H9 (cell line): ENCODE data around the gene DMTF1. TPM values are rescaled to one million over a fixed set of nuclear protein-coding genes. Genes with fewer than 3 reads are reported as not detected.

Experiments
- DNase-seq: peaks from one replicate; pipeline ENCODE4 v3.0.0-alpha.2; 2017
- H2AFZ ChIP-seq: one replicate; pipeline ENCODE4 v1.6.1; 2013; ENCODE audit warnings: mild to moderate bottlenecking, low read length, control low read depth, moderate library complexity
- H2AK5ac ChIP-seq: 2 replicates; pipeline ENCODE4 v1.6.1; 2013; ENCODE audit warnings: low read length, control low read depth, mixed read lengths; ENCODE audit not compliant: insufficient read length
- H2BK120ac ChIP-seq: one replicate; pipeline ENCODE4 v1.6.1; 2013; ENCODE audit warnings: low read depth, mild to moderate bottlenecking, low read length, control low read depth, inconsistent platforms; ENCODE audit not compliant: poor library complexity, severe bottlenecking
- H2BK12ac ChIP-seq: 2 replicates; pipeline ENCODE4 v1.6.1; 2013; ENCODE audit warnings: low read length, control low read depth, mixed read lengths, low read depth; ENCODE audit not compliant: insufficient read length
- H2BK15ac ChIP-seq: 2 replicates; pipeline ENCODE4 v1.6.1; 2013; ENCODE audit warnings: low read depth, low read length, control low read depth
- H2BK20ac ChIP-seq: one replicate; pipeline ENCODE4 v1.6.1; 2013; ENCODE audit warnings: low read depth, mild to moderate bottlenecking, low read length, control low read depth, inconsistent platforms; ENCODE audit not compliant: poor library complexity, severe bottlenecking
- H2BK5ac ChIP-seq: 2 replicates; pipeline ENCODE4 v1.6.1; 2013; ENCODE audit warnings: low read length, control low read depth, mixed read lengths; ENCODE audit not compliant: insufficient read length
- H3K14ac ChIP-seq: 2 replicates; pipeline ENCODE4 v1.6.1; 2013; ENCODE audit warnings: low read length, control low read depth; ENCODE audit not compliant: insufficient read depth
- H3K18ac ChIP-seq: 2 replicates; pipeline ENCODE4 v1.6.1; 2013; ENCODE audit warnings: low read depth, mild to moderate bottlenecking, mixed read lengths, low read length, control low read depth; ENCODE audit not compliant: insufficient read length
- H3K23ac ChIP-seq: 2 replicates; pipeline ENCODE4 v1.6.1; 2013; ENCODE audit warnings: low read length, control low read depth, mixed read lengths, low read depth; ENCODE audit not compliant: insufficient read length
- H3K23me2 ChIP-seq: 2 replicates; pipeline ENCODE4 v1.6.1; 2013; ENCODE audit warnings: low read depth, mild to moderate bottlenecking, mixed read lengths, low read length, control low read depth; ENCODE audit not compliant: insufficient read length, poor library complexity, severe bottlenecking
- H3K27ac ChIP-seq: 2 replicates; pipeline ENCODE4 v1.5.1; 2013; ENCODE audit warnings: low read length, control low read depth, mixed read lengths, low read depth; ENCODE audit not compliant: insufficient read length
- H3K27me3 ChIP-seq: 2 replicates; pipeline ENCODE4 v1.6.1; 2013; ENCODE audit warnings: low read length, control low read depth, inconsistent platforms; ENCODE audit not compliant: insufficient read depth
- H3K4ac ChIP-seq: 2 replicates; pipeline ENCODE4 v1.6.1; 2013; ENCODE audit warnings: low read depth, mild to moderate bottlenecking, control low read depth, inconsistent platforms, low read length, moderate library complexity
- H3K4me1 ChIP-seq: 2 replicates; pipeline ENCODE4 v1.6.1; 2013; ENCODE audit warnings: low read length, control low read depth, inconsistent platforms; ENCODE audit not compliant: insufficient read depth
- H3K4me2 ChIP-seq: 2 replicates; pipeline ENCODE4 v1.6.1; 2013; ENCODE audit warnings: low read length, control low read depth, mixed read lengths; ENCODE audit not compliant: insufficient read length, insufficient read depth
- H3K56ac ChIP-seq: 2 replicates; pipeline ENCODE4 v1.6.1; 2013; ENCODE audit warnings: low read depth, mild to moderate bottlenecking, mixed read lengths, low read length, control low read depth; ENCODE audit not compliant: insufficient read length
- H3K79me1 ChIP-seq: 2 replicates; pipeline ENCODE4 v1.6.1; 2013; ENCODE audit warnings: low read depth, mild to moderate bottlenecking, moderate library complexity, low read length, control low read depth, inconsistent platforms; ENCODE audit not compliant: insufficient read depth, poor library complexity, severe bottlenecking
- H3K79me2 ChIP-seq: 2 replicates; pipeline ENCODE4 v1.6.1; 2013; ENCODE audit warnings: low read length, control low read depth, inconsistent platforms; ENCODE audit not compliant: insufficient read depth
- H3K9ac ChIP-seq: 2 replicates; pipeline ENCODE4 v1.6.1; 2013; ENCODE audit warnings: low read length, control low read depth, mixed read lengths; ENCODE audit not compliant: insufficient read length; ENCODE audit errors: extremely low read depth
- H3K9me3 ChIP-seq: one replicate; pipeline ENCODE4 v1.6.1; 2013; ENCODE audit warnings: low read depth, low read length, inconsistent platforms; ENCODE audit not compliant: control insufficient read depth
- H3T11ph ChIP-seq: one replicate; pipeline ENCODE4 v1.6.1; 2013; ENCODE audit warnings: mild to moderate bottlenecking, low read length, control low read depth, inconsistent platforms
- H4K20me1 ChIP-seq: one replicate; pipeline ENCODE4 v1.6.1; 2013; ENCODE audit not compliant: control insufficient read depth, insufficient read length, insufficient read depth
- H4K5ac ChIP-seq: 2 replicates; pipeline ENCODE4 v1.6.1; 2013; ENCODE audit warnings: low read depth, mild to moderate bottlenecking, mixed read lengths, low read length, control low read depth; ENCODE audit not compliant: insufficient read length
- H4K8ac ChIP-seq: replicated peaks from 2 replicates; pipeline ENCODE4 v1.6.1; 2013; ENCODE audit warnings: low read length, control low read depth, mixed read lengths, low read depth; ENCODE audit not compliant: insufficient read length
- H4K91ac ChIP-seq: 2 replicates; pipeline ENCODE4 v1.6.1; 2013; ENCODE audit warnings: low read depth, mild to moderate bottlenecking, moderate library complexity, mixed read lengths, low read length, control low read depth; ENCODE audit not compliant: insufficient read length
- H3K27ac Mint-ChIP-seq, 3 experiments: 2 replicates in 2 of 3; 3 replicates in 1 of 3; pipeline ENCODE4 v1.8.0; 2020 to 2021; ENCODE audit warnings: mixed read lengths in 3 of 3, mild to moderate bottlenecking in 1 of 3, moderate library complexity in 1 of 3
- H3K27me3 Mint-ChIP-seq: 2 replicates; pipeline ENCODE4 v1.8.0; 2021; ENCODE audit warnings: low read depth, mild to moderate bottlenecking, moderate library complexity, mixed read lengths
- H3K36me3 Mint-ChIP-seq, 3 experiments: 2 replicates in 2 of 3; 3 replicates in 1 of 3; pipeline ENCODE4 v1.8.0; 2020 to 2021; ENCODE audit warnings: low read depth in 3 of 3, mixed read lengths in 3 of 3; ENCODE audit not compliant: insufficient read depth in 1 of 3
- H3K4me1 Mint-ChIP-seq, 2 experiments: 2 replicates each; pipeline ENCODE4 v1.8.0; 2020; ENCODE audit warnings: mixed read lengths in 2 of 2
- H3K4me3 Mint-ChIP-seq, 2 experiments: 2 replicates in 1 of 2; 3 replicates in 1 of 2; pipeline ENCODE4 v1.8.0; 2020 to 2021; ENCODE audit warnings: mild to moderate bottlenecking in 2 of 2, mixed read lengths in 2 of 2, moderate library complexity in 1 of 2
- H3K9me3 Mint-ChIP-seq, 2 experiments: 2 replicates in 1 of 2; 3 replicates in 1 of 2; pipeline ENCODE4 v1.8.0; 2020; ENCODE audit warnings: mild to moderate bottlenecking in 2 of 2, mixed read lengths in 2 of 2, moderate library complexity in 1 of 2
- WGBS: extraction: QIAGEN DNeasy Blood & Tissue Kit; methylation state at CpG from one replicate; pipeline ENCODE4 v1.1.7; 2013; ENCODE audit warnings: missing lambda C conversion rate, low lambda C conversion rate, mixed read lengths; ENCODE audit not compliant: insufficient read length; ENCODE audit errors: extremely low coverage; 5-methylcytosine and 5-hydroxymethylcytosine counted together
- total RNA-seq: library from RNA; stranded (reverse); gene quantifications from 2 replicates; pipeline ENCODE4 v1.2.1, GENCODE V29; 2021
- TF ChIP-seq, protein P1 (sequence below): fragments of 200-600 bp; sonication (generic); conservative IDR thresholded peaks from 3 replicates; pipeline ENCODE4 v1.8.0; 2021; ENCODE audit warnings: antibody characterized with exemption, mild to moderate bottlenecking

The DMTF1 gene
- total RNA-seq, 1 experiment from 2014 or later: 111 TPM

GRCh38 chr7:87216701-87217508 is 64.7 kb downstream of the DMTF1 start:
- DNase-seq: no peak
- H3K27me3 ChIP-seq: peaks cover 7% of the 10 kb centered on the region; the same call in 1 of the 2 replicates
- no peak overlapping the region for H4K8ac ChIP-seq
- H2BK120ac ChIP-seq: no peak overlapping the region
- H3K9me3 ChIP-seq: no peaks in the 10 kb centered on the region
- H3K4me1 Mint-ChIP-seq: peaks cover 24 to 31% of the 10 kb centered on the region in 2 experiments
- H3K27ac ChIP-seq: no peak overlapping the region
- H4K20me1 ChIP-seq: no peaks in the 10 kb centered on the region
- H3K4me1 ChIP-seq: 0 out of 2 replicates have a peak, but pooled peaks cover 2% of the 10 kb centered on the region
- H3K27me3 Mint-ChIP-seq: no peaks in the 10 kb centered on the region
- H3K18ac ChIP-seq: no peak overlapping the region
- H2AFZ ChIP-seq: no peak overlapping the region
- H3K23ac ChIP-seq: no peak overlapping the region
- H3K9me3 Mint-ChIP-seq: no peaks in the 10 kb centered on the region
- no peak overlapping the region for H3K4ac ChIP-seq
- no peak overlapping the region for H4K91ac ChIP-seq
- no peak overlapping the region for H3K9ac ChIP-seq
- no peak overlapping the region for H2BK15ac ChIP-seq
- H3K23me2 ChIP-seq: peaks cover 17% of the 10 kb centered on the region
- no peak overlapping the region for H3K4me2 ChIP-seq
- no peak overlapping the region for H2BK20ac ChIP-seq
- no CpG with 5 or more reads among the region's 5 CpGs for WGBS
- no peak overlapping the region for H4K5ac ChIP-seq
- no peak overlapping the region for H3K27ac Mint-ChIP-seq
- H3K14ac ChIP-seq: no peak overlapping the region
- H3T11ph ChIP-seq: no peak overlapping the region
- no peak overlapping the region for H2BK5ac ChIP-seq
- no peak overlapping the region for H3K56ac ChIP-seq
- no peak overlapping the region for H2BK12ac ChIP-seq
- H2AK5ac ChIP-seq: no peak overlapping the region
- peaks cover 5% of the 10 kb centered on the region; the same call in 1 of the 2 replicates for H3K79me2 ChIP-seq
- H3K36me3 Mint-ChIP-seq: peaks cover 0 to 21% (median 18%) of the 10 kb centered on the region in 3 experiments; a peak in 5 of 7 replicates
- H3K4me3 Mint-ChIP-seq: no peak overlapping the region
- peaks cover 2% of the 10 kb centered on the region for H3K79me1 ChIP-seq
- TF ChIP-seq, protein P1, sequence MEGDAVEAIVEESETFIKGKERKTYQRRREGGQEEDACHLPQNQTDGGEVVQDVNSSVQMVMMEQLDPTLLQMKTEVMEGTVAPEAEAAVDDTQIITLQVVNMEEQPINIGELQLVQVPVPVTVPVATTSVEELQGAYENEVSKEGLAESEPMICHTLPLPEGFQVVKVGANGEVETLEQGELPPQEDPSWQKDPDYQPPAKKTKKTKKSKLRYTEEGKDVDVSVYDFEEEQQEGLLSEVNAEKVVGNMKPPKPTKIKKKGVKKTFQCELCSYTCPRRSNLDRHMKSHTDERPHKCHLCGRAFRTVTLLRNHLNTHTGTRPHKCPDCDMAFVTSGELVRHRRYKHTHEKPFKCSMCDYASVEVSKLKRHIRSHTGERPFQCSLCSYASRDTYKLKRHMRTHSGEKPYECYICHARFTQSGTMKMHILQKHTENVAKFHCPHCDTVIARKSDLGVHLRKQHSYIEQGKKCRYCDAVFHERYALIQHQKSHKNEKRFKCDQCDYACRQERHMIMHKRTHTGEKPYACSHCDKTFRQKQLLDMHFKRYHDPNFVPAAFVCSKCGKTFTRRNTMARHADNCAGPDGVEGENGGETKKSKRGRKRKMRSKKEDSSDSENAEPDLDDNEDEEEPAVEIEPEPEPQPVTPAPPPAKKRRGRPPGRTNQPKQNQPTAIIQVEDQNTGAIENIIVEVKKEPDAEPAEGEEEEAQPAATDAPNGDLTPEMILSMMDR: no peak
